DMS153 treated with DMSO at 0.1 percent for 48 hours (cell line): ENCODE data around the gene RBM48.
"Not testable (repeated sequence)": the region's sequence is repeated elsewhere in the genome, so short reads cannot be mapped to it uniquely, and the experiment has no call there.

Experiments used
- DNase-seq: peaks from one replicate; lab custom pipeline; 2025; ENCODE audit not compliant: unreplicated experiment; lab: John Stamatoyannopoulos, UW

The RBM48 gene

GRCh38 chr7:92528188-92528957 lies at the start of gene RBM48, which contains the start of gene PEX1:
Gene RBM48, plus strand, starts transcription at chr7:92528795. Its CDS starts 19 bp downstream, at chr7:92528814.
Gene PEX1, minus strand, starts transcription at chr7:92528520. Its CDS starts 85 bp downstream, at chr7:92528435.
- DNase-seq: peak; percentile 95

- DNase-seq: not testable (repeated sequence)
Measured at GRCh38 chr7:92479146-92479545, 49.4 kb upstream of the RBM48 start.

DNA sequence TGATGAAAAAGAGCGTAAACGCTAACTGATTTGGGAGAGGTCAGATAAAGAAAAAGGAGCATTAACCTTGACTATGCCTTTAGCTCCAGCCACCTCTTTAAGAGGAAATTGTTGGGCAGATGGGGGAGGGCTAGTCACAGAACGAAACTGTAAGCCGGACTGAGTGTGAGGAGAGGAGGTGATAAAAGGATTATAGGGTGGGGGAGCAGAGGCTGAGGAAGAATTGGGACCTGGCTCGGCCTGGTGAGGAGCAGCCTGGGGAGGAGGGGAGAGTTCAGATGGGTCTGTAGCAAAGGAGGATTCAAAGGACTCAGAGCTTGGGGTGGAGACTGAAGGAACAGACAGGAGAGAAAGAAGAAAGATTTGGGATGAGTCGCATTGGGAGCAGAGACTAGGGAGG lies 45.0 kb upstream of the RBM48 start:
- DNase-seq: not testable (repeated sequence)

- DNase-seq: not testable (repeated sequence)
Measured at GRCh38 chr7:92484226-92484625, 44.4 kb upstream of the RBM48 start.

DNA sequence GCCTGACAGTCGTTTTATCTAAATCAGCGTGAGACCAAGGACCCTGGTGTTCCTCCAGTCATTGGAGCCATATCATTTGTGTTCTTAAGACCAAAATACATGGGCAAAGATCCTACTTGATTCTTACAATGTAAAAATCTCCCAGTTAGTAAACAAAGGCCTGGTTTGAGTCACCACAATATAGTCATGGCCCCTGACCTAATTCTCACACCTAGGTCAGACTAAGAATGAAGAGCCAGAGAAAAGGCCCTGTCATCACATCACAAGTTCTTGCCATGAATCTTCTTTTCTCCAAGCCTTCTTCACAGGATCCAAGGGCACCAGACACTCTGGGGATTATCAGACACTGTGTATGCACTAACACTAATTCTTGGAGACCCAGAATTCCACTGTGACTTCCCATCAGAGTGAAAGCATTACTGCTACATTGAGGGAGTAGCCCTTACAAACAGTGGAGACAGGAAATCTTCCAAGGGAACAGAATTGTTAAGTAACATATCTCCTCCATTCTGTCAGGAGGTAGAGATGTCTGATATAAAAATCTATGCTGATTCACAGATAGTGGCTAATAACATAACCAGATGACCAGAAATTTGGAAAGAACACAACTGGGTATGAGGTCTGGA lies 43.2 kb upstream of the RBM48 start:
- DNase-seq: no peak

GRCh38 chr7:92485974-92486373 lies 42.6 kb upstream of the RBM48 start:
- DNase-seq: no peak

- DNase-seq: no peak
Measured at GRCh38 chr7:92487804-92488203, 40.8 kb upstream of the RBM48 start.

DNA sequence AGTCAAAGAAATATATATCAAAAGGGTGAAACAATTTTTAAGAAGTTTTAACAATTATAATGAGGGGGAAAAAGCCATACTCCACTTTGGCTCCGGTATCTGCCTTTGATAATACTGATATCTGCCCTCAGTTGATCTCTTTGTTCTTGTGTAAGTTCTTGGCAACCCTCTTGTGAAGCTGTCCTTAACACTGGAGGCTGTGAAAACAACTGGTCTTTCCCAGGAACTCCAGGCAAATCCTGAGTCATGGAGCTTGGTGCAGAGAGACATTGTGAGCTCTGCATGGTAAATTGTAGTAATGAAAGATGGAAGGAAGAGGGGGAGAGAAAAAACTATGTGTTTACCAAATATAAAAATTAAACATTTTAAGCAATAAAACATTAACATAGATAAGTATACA lies 39.0 kb upstream of the RBM48 start:
- DNase-seq: no peak

DNA sequence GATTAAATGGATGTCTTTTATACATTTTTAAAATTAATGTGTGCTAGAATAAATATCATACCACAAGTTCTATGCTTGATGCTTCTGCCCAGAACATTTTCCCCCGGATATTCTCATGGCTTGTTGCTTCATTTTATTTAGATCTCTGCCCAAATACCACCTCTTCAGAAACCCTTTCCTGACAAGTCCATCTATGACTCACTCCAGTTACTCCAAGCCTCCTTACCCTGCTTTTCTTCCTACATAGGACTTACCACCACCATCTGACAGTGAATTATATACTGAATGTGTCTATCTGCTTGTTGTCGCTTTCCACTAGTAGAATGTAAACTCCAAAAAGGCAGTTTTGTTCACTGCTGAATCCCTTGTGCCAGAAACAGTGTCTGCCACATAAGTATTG lies 31.7 kb upstream of the RBM48 start:
- no peak for DNase-seq

DNA sequence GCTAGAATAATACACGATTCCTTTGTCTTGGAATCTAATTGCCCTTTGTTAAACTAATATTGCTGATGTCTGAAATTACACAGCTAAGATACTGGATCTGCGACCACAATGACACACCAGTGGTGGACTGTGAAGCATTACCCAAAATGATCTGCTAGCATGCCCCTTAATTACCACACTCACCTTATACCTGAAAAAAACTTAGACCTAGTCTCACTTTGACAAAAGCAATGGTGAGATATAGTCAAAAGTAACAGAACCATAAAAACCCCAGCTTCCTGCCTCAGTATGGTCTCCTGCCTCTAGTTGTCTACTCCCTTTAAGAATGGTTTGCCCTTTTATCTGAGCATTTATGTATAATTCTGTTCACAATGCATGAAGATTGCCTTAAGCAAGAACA lies 30.0 kb upstream of the RBM48 start:
- DNase-seq: no peak

GRCh38 chr7:92503767-92504166 lies 24.8 kb upstream of the RBM48 start:
- no peak for DNase-seq

GRCh38 chr7:92504563-92504962 lies 24.0 kb upstream of the RBM48 start:
- DNase-seq: no peak

GRCh38 chr7:92506363-92506762 lies 22.2 kb upstream of the RBM48 start:
- DNase-seq: no peak

- no peak for DNase-seq
Measured at GRCh38 chr7:92508946-92509345, 19.6 kb upstream of the RBM48 start.

- no peak for DNase-seq
Measured at GRCh38 chr7:92513167-92513902, 15.3 kb upstream of the RBM48 start.

DNA sequence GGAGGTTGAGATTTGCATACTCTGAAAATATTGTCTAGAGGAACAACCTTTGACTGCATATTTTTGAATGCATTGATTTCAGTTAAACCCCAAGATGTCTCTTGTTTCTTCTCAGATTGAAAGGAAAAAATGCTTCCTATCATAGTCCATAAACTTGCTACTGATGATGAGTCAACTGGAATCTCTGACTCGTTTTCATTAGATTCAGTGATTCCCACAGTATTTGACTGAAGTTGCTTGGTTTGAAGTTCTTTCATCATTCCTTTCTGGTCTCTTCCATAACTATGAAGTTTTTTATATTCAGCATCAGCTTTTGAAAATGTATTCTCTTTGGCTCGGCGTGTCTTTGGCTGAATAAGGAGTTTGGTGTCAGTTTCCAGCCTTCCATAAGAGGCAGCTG lies 11.0 kb upstream of the RBM48 start:
- DNase-seq: no peak

DNA sequence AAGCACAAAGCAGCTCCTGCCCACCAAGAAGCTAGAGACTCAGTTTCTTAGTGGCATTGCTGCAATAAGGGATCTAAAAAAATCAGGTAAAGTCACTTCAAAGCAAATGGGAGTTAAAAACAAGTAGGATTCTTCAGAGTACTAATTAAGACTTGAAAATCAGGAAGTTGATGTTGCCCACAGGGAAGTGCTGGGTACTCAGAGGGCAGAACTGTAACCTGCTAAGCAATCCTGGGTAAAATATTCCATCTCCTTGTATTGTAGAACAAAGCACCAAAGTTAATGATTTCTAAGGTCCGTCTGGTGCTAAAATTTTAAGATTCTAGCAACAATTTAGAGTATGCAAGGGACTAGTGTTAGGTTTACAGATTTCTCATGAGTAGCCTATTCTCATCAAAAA lies 8.6 kb upstream of the RBM48 start:
- DNase-seq: no peak

- DNase-seq: no peak
Measured at GRCh38 chr7:92523110-92523509, 5.5 kb upstream of the RBM48 start.

GRCh38 chr7:92527300-92528187 lies 1.1 kb upstream of the RBM48 start:
- peak; percentile 29 for DNase-seq

DNA sequence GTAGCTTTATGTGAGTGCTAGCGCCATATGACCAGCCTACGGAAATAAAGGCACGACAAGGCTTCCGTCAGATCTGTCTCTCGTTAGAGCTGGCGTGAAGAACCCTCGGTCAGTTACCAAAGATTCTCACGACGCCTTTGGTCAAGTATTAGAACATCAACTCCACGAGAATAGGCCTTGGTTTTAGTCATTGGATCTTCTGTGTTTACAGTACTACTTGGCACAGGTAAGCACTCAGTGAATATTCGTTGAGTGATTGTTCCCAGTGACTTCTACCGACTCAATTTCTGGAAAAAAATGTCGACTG lies 316 bp downstream of the RBM48 start:
- DNase-seq: no peak

- DNase-seq: no peak
Measured at GRCh38 chr7:92534572-92534971, 6.0 kb downstream of the RBM48 start.
